Fibroblast of skin of left biceps (primary cell): ENCODE measurements around the gene TREH.

Experiments used
- DNase-seq, 2 experiments: peaks; one replicate each; pipeline ENCODE4 v3.0.0-alpha.2; 2013; ENCODE audit warnings: low read depth in 2 of 2

TREH gene

GRCh38 chr11:118648291-118648690 lies 31.2 kb downstream of the TREH start:
- no peak for DNase-seq

GRCh38 chr11:118646393-118646792 lies 33.1 kb downstream of the TREH start:
- no peak for DNase-seq

GRCh38 chr11:118645066-118645715 lies 34.3 kb downstream of the TREH start:
- no peak for DNase-seq

GRCh38 chr11:118644496-118644895 lies 35.0 kb downstream of the TREH start:
- DNase-seq, result no peak

- no peak for DNase-seq
These were observed 35.5 kb downstream of the TREH start for GRCh38 chr11:118643995-118644345.

GRCh38 chr11:118643142-118643994 lies 36.1 kb downstream of the TREH start:
- no peak for DNase-seq

GRCh38 chr11:118641397-118642019 lies 37.9 kb downstream of the TREH start:
- DNase-seq, result no peak

- no peak for DNase-seq
These were observed 38.9 kb downstream of the TREH start for GRCh38 chr11:118640332-118641154.

- no peak for DNase-seq
These were observed 39.6 kb downstream of the TREH start for GRCh38 chr11:118639899-118640298.

GRCh38 chr11:118638726-118639125 lies 40.7 kb downstream of the TREH start:
- no peak for DNase-seq

GRCh38 chr11:118636569-118637290 lies 42.7 kb downstream of the TREH start:
- DNase-seq, result no peak

GRCh38 chr11:118635642-118636041 lies 43.8 kb downstream of the TREH start:
- DNase-seq, result no peak

GRCh38 chr11:118635237-118635591 lies 44.2 kb downstream of the TREH start:
- no peak for DNase-seq

- DNase-seq, result no peak
These were observed 44.8 kb downstream of the TREH start for GRCh38 chr11:118634431-118635236.

- no peak for DNase-seq
These were observed 45.5 kb downstream of the TREH start for GRCh38 chr11:118633979-118634378.

- DNase-seq, result no peak
These were observed 46.1 kb downstream of the TREH start for GRCh38 chr11:118633319-118633690.

GRCh38 chr11:118632577-118633318 lies 46.7 kb downstream of the TREH start:
- DNase-seq, result no peak

GRCh38 chr11:118631142-118631909 lies 48.1 kb downstream of the TREH start:
- no peak for DNase-seq
